Spleen (tissue), 7 donors: ENCODE data around the gene LRRC45.

ENCODE experiments used
- CTCF ChIP-seq, 11 experiments: fragments of 200-600 bp in 7 of 11; fragments of 450-650 bp in 4 of 11; sonication (generic) in 4 of 11; IDR thresholded peaks in 8 of 11; conservative IDR thresholded peaks in 3 of 11; 1 replicate in 7 of 11; 2 replicates in 4 of 11; pipeline versions ENCODE4 v1.4.0 to v1.8.0; 2016 to 2021; ENCODE audit warnings: antibody characterized with exemption in 11 of 11, inconsistent platforms in 4 of 11, mild to moderate bottlenecking in 1 of 11
- POLR2A ChIP-seq, 3 donors: fragments of 450-650 bp; IDR thresholded peaks; one replicate each; pipeline ENCODE4 v1.5.1; 2017; ENCODE audit warnings: antibody characterized with exemption in 3 of 3, mild to moderate bottlenecking in 1 of 3
- POLR2AphosphoS5 ChIP-seq, 3 donors: sonication (generic); formaldehyde crosslinking; IDR thresholded peaks; one replicate each; pipeline ENCODE4 v1.5.1; 2017; ENCODE audit warnings: antibody characterized with exemption in 3 of 3
- donor health status: DM: no; HTN: no; CAD: no; lungs with moderate emphysema.
- donor health status: DM: no; HTN: no; CAD: no.
- donor health status: DM: no; HTN: no; CAD: no.

- TF ChIP-seq POLR2AphosphoS5 (IDR thresholded peaks at IDR 0.05) (no peak), POLR2A (IDR thresholded peaks at IDR 0.05) (no peak), CTCF (IDR thresholded peaks at IDR 0.05 in 8 of 11, conservative IDR thresholded peaks at IDR 0.05 in 3 of 11) (no peak)
Measured at GRCh38 chr17:82077617-82078358, 54.7 kb downstream of the LRRC45 start.
